ENCODE measurements around the gene APBA1.

Gene APBA1

GRCh38 chr9:69715825-69716224 is 43.7 kb upstream of the APBA1 start (continued):
- TF ChIP-seq ZFP3 (CRISPR knock-in tag; IDR thresholded peaks at IDR 0.05), result no peak
- no peak for TF ChIP-seq BACH2 (CRISPR knock-in tag; IDR thresholded peaks at IDR 0.05; ENCODE audit: borderline replicate concordance)

- no peak for ATAC-seq
- TF ChIP-seq ZFP30 (CRISPR knock-in tag; IDR thresholded peaks at IDR 0.05) (no peak), PATZ1 (CRISPR knock-in tag; IDR thresholded peaks at IDR 0.05; ENCODE audit: borderline replicate concordance) (no peak), ZC3H10 (CRISPR knock-in tag; IDR thresholded peaks at IDR 0.05) (no peak), ARNTL (CRISPR knock-in tag; IDR thresholded peaks at IDR 0.05; ENCODE audit: borderline replicate concordance, low read depth) (no peak), CSDC2 (CRISPR knock-in tag; IDR thresholded peaks at IDR 0.05) (no peak), PPARA (CRISPR knock-in tag; IDR thresholded peaks at IDR 0.05; ENCODE audit: borderline replicate concordance) (no peak), SNAI2 (CRISPR knock-in tag; IDR thresholded peaks at IDR 0.05) (no peak)
Measured at GRCh38 chr9:69715096-69715495, 42.9 kb upstream of the APBA1 start.

GRCh38 chr9:69697475-69697874 is 25.3 kb upstream of the APBA1 start:
- ATAC-seq, result no peak
- no peak for TF ChIP-seq PPARA (CRISPR knock-in tag; IDR thresholded peaks at IDR 0.05; ENCODE audit: borderline replicate concordance)
- no peak for TF ChIP-seq TCF4 (CRISPR knock-in tag; IDR thresholded peaks at IDR 0.05; ENCODE audit: borderline replicate concordance)
- TF ChIP-seq CSRNP3 (CRISPR knock-in tag; IDR thresholded peaks at IDR 0.05), result no peak
- TF ChIP-seq ZNF70 (CRISPR knock-in tag; IDR thresholded peaks at IDR 0.05), result no peak
- TF ChIP-seq PATZ1 (CRISPR knock-in tag; IDR thresholded peaks at IDR 0.05; ENCODE audit: borderline replicate concordance), result no peak
- TF ChIP-seq ZFP30 (CRISPR knock-in tag; IDR thresholded peaks at IDR 0.05), result no peak
- no peak for TF ChIP-seq GLIS3 (CRISPR knock-in tag; IDR thresholded peaks at IDR 0.05)
- no peak for TF ChIP-seq SNAI2 (CRISPR knock-in tag; IDR thresholded peaks at IDR 0.05)
- no peak for TF ChIP-seq OSR1 (CRISPR knock-in tag; IDR thresholded peaks at IDR 0.05)
- no peak for TF ChIP-seq BACH2 (CRISPR knock-in tag; IDR thresholded peaks at IDR 0.05; ENCODE audit: borderline replicate concordance)
- TF ChIP-seq ESRRG (CRISPR knock-in tag; IDR thresholded peaks at IDR 0.05), result no peak

GRCh38 chr9:69696802-69697201 is 24.6 kb upstream of the APBA1 start:
- ATAC-seq, result no peak
- no peak for TF ChIP-seq ZNF8 (CRISPR knock-in tag; IDR thresholded peaks at IDR 0.05)
- no peak for TF ChIP-seq TOX (CRISPR knock-in tag; IDR thresholded peaks at IDR 0.05; ENCODE audit: borderline replicate concordance)
- no peak for TF ChIP-seq SNAI2 (CRISPR knock-in tag; IDR thresholded peaks at IDR 0.05)
- TF ChIP-seq ZFP30 (CRISPR knock-in tag; IDR thresholded peaks at IDR 0.05), result 0 out of 2 replicates have a peak, but pooled peaks have one; percentile 31
- TF ChIP-seq CREB5 (CRISPR knock-in tag; IDR thresholded peaks at IDR 0.05; ENCODE audit: low read depth), result no peak
- TF ChIP-seq PATZ1 (CRISPR knock-in tag; IDR thresholded peaks at IDR 0.05; ENCODE audit: borderline replicate concordance), result no peak
- TF ChIP-seq ESRRG (CRISPR knock-in tag; IDR thresholded peaks at IDR 0.05), result no peak
- no peak for TF ChIP-seq ARNTL (CRISPR knock-in tag; IDR thresholded peaks at IDR 0.05; ENCODE audit: borderline replicate concordance, low read depth)
- TF ChIP-seq CSRNP3 (CRISPR knock-in tag; IDR thresholded peaks at IDR 0.05), result no peak

Measured in SK-N-SH treated with all-trans-retinoic acid at 6 μM for 48 hours (cell line).